Neuron (in vitro differentiated cells): ENCODE results near the gene ZNF93.
A peak's percentile ranks its signal among the peaks of the same experiment; 100 is the strongest.
"Not testable (repeated sequence)": the region's sequence is repeated elsewhere in the genome, so short reads cannot be mapped to it uniquely, and the experiment has no call there.

Experiments used
- H2AFZ ChIP-seq: one replicate; pipeline ENCODE4 v1.6.1; 2013; ENCODE audit warnings: low read depth, mild to moderate bottlenecking, inconsistent platforms, low read length, moderate library complexity
- H3K27me3 ChIP-seq: one replicate; pipeline ENCODE4 v1.6.1; 2013; ENCODE audit warnings: low read length; ENCODE audit not compliant: insufficient read depth
- H3K36me3 ChIP-seq: one replicate; pipeline ENCODE4 v1.6.1; 2013; ENCODE audit warnings: low read length; ENCODE audit not compliant: insufficient read depth
- H3K4me1 ChIP-seq: one replicate; pipeline ENCODE4 v1.6.1; 2013; ENCODE audit warnings: low read length; ENCODE audit not compliant: insufficient read depth
- H3K4me3 ChIP-seq: 2 replicates; pipeline ENCODE4 v1.5.1; 2013; ENCODE audit warnings: mild to moderate bottlenecking, low read length, moderate library complexity
- H3K9me3 ChIP-seq: one replicate; pipeline ENCODE4 v1.6.1; 2013; ENCODE audit warnings: low read length

Gene ZNF93

DNA sequence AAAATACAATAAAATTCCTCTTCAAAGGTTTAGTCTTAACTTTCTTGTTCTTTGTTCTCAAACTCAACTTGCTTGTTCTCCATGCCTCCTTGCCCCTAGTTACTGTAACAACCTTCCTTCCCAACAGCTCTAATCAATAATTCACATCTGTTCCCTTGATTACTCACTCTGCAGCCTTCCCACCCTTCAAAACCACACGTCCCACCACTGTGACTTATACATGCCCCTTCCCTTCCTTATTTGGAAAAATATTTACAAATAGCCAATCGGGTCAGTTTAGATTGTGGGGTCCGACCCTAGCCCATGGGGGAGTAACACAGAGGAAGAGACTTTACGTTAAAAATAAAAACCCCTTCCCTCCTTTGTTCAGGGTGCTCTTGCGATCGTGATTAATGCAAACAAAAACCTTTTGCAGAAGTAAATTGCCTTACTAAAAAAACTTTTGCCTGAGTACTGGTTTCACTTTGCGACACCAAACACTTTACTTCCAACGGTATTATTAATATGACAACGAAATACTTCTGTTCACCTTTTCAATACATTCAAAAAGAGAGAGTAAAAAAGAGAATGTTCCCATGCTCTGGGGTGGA lies 512 bp upstream of the ZNF93 start:
- Histone ChIP-seq H3K4me3 (peak overlapping the region; percentile 92), H3K4me1 (peaks cover 11% of the 10 kb centered on the region), H3K9me3 (peaks cover 28% of the 10 kb centered on the region), H2AFZ (peak overlapping the region; percentile 76), H3K27me3 (no peaks in the 10 kb centered on the region), H3K36me3 (peaks cover 20% of the 10 kb centered on the region)

DNA sequence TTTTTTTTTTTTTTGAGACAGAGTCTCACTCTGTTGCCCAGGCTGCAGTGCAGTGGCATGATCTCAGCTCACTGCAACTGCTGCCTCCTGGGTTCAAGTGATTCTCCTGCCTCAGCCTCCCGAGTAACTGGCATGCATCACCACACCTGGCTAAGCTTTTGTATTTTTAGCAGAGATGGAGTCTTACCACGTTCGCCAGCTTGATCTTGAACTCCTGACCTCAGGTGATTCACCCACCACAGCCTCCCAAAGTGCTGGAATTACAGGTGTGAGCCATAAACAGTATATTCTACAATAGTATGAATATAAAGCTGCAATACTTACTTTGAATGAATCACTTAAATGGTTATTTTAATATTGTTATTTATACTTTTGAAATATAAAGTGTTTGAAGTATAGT lies 6.8 kb downstream of the ZNF93 start:
- not testable (repeated sequence) for H3K27me3 ChIP-seq, H3K4me1 ChIP-seq, H3K4me3 ChIP-seq, H2AFZ ChIP-seq
- H3K36me3 ChIP-seq, result peaks cover 54% of the 10 kb centered on the region
- H3K9me3 ChIP-seq, result peaks cover 55% of the 10 kb centered on the region

DNA sequence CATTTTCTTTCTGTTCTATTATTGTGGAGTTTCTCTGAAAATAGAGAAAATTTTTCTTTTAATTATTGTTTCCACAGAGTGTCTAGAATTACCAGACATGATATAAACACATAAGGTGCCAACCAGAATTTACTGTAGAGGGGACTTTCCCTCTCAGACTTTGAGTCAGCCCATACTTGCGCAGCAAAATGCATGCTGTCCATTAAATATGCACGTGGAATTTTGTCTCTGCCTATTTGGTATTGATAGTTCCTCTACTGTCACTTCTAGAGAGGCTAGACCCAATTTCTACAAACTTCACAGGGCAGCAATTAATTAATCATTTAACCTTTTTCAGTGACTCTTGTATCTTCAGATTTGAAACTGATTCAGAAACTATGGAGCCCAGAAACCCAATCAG lies 8.9 kb downstream of the ZNF93 start:
- Histone ChIP-seq H3K36me3 (peaks cover 50% of the 10 kb centered on the region), H3K4me3 (no peak overlapping the region), H3K9me3 (peaks cover 47% of the 10 kb centered on the region), H2AFZ (no peak overlapping the region), H3K4me1 (no peaks in the 10 kb centered on the region), H3K27me3 (no peaks in the 10 kb centered on the region)

DNA sequence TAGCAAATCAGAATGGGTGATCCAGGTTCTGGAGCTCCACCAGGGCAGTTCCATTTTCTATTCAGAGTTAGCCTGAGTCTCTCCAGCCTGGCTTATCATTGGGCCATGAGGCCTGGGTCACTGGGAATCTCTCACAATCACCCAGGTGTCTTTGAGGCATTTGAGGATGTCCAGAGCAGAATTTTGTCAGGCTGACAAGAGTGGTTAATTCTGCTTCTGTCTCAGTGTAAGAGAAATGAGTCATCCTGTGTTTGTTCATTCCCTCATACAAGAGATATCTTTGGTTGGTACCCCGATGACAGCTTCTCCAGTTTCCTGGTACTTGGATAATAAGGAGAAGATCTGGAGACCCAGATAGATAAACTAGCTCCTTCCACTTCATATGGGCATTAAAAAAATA lies 10.4 kb downstream of the ZNF93 start:
- Histone ChIP-seq H3K4me1 (no peaks in the 10 kb centered on the region), H3K4me3 (no peak overlapping the region), H3K27me3 (no peaks in the 10 kb centered on the region), H2AFZ (no peak overlapping the region), H3K36me3 (peaks cover 54% of the 10 kb centered on the region), H3K9me3 (peaks cover 47% of the 10 kb centered on the region)

DNA sequence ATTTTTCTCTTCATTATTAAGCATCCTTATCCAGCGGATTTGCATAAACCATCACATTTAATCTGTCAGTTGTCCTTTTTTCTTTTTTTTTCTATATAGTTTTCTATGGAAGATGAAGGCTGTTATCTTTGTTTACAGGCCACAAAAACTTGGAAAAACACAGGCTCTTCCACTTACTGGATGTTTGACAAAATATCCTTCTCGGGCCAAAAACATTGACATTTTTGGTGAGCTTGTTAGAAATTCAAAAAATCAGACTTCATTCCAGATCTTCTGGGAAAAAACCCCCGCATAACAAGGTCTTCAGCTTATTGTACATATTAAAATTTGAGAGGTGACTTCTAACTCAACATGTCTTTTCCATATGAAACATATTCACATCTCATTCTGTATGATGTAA lies 13.8 kb downstream of the ZNF93 start:
- Histone ChIP-seq H3K9me3 (peaks cover 41% of the 10 kb centered on the region), H3K4me1 (no peaks in the 10 kb centered on the region), H3K27me3 (no peaks in the 10 kb centered on the region), H3K4me3 (no peak overlapping the region), H2AFZ (no peak overlapping the region), H3K36me3 (peaks cover 55% of the 10 kb centered on the region)

DNA sequence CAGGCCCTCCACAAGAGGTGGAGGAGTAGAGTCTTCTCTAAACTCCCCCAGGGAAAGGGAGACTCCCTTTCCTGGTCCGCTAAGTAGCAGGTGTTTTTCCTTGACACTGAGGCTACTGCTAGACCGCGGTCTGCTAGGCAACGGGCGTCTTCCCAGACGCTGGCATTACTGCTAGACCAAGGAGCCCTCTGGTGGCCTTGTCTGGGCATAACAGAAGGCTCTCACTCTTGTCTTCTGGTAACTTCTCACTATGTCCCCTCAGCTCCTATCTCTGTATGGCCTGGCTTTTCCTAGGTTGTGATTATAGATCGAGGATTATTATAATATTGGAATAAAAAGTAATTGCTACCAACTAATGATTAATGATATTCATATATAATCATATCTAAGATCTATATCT lies 29.7 kb downstream of the ZNF93 start:
- H3K27me3 ChIP-seq, H3K4me1 ChIP-seq, H3K4me3 ChIP-seq, H2AFZ ChIP-seq: not testable (repeated sequence)
- peaks cover 71% of the 10 kb centered on the region for H3K9me3 ChIP-seq
- H3K36me3 ChIP-seq, result peaks cover 75% of the 10 kb centered on the region

DNA sequence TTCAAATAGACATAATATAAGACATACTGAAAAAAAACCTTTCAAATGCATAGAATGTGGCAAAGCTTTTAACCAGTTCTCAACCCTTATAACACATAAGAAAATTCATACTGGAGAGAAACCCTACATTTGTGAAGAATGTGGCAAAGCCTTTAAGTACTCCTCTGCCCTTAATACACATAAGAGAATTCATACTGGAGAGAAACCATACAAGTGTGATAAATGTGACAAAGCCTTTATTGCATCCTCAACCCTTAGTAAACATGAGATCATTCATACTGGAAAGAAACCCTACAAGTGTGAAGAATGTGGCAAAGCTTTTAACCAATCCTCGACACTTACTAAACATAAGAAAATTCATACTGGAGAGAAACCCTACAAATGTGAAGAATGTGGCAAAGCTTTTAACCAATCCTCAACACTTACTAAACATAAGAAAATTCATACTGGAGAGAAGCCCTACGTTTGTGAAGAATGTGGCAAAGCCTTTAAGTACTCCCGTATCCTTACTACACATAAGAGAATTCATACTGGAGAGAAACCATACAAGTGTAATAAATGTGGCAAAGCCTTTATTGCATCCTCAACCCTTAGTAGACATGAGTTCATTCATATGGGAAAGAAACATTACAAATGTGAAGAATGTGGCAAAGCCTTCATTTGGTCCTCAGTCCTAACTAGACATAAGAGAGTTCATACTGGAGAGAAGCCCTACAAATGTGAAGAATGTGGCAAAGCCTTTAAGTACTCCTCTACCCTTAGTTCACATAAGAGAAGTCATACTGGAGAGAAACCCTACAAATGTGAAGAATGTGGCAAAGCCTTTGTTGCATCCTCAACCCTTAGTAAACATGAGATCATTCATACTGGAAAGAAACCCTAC lies 32.9 kb downstream of the ZNF93 start:
- not testable (repeated sequence) for H3K27me3 ChIP-seq, H2AFZ ChIP-seq, H3K4me3 ChIP-seq, H3K4me1 ChIP-seq
- Histone ChIP-seq H3K9me3 (peaks cover 56% of the 10 kb centered on the region), H3K36me3 (peaks cover 49% of the 10 kb centered on the region)

DNA sequence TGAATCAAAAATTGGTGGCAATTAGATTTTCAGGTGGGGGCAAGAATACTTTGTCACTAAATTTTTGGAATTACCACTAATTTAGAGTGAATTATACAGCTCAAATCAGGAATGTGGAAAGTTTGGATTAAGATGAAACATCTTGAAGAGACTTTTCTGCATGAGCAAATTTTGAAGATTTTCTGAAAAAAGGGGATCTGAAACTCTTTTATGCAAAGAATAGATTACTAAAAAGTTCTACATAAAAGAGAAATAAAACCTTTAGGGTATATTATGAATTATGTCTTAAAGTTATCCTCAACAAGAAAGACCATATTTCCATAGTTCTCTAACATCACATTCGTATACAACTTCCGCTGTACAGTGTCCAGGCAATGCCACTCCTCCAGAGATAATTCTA lies 36.7 kb downstream of the ZNF93 start:
- H3K4me3 ChIP-seq, result no peak overlapping the region

DNA sequence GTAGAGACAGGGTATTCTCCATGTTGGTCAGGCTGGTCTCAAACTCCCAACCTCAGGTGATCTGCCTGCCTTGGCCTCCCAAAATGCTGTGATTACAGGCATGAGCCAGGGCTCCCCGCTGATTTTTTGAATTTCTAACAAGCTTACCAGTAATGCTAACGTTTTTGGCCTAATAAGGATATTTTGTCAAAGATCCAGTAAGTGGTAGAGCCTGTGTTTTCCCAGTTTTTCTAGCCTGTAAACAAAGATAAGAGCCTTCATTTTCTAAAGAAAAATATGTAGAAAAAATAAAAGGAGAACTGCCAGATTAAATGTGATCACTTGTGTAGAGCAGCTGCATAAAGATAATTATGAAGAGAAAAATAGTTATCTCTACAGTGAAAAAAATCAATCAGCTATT lies 37.7 kb downstream of the ZNF93 start:
- Histone ChIP-seq H3K27me3 (no peaks in the 10 kb centered on the region), H3K4me1 (no peaks in the 10 kb centered on the region), H2AFZ (no peak overlapping the region), H3K36me3 (peaks cover 19% of the 10 kb centered on the region), H3K9me3 (peaks cover 28% of the 10 kb centered on the region), H3K4me3 (no peak overlapping the region)

More for the DNA sequence above, 36.7 kb downstream of the ZNF93 start:
- H2AFZ ChIP-seq, result no peak overlapping the region
- peaks cover 37% of the 10 kb centered on the region for H3K9me3 ChIP-seq
- no peaks in the 10 kb centered on the region for H3K4me1 ChIP-seq
- H3K27me3 ChIP-seq, result no peaks in the 10 kb centered on the region
- H3K36me3 ChIP-seq, result peaks cover 30% of the 10 kb centered on the region

DNA sequence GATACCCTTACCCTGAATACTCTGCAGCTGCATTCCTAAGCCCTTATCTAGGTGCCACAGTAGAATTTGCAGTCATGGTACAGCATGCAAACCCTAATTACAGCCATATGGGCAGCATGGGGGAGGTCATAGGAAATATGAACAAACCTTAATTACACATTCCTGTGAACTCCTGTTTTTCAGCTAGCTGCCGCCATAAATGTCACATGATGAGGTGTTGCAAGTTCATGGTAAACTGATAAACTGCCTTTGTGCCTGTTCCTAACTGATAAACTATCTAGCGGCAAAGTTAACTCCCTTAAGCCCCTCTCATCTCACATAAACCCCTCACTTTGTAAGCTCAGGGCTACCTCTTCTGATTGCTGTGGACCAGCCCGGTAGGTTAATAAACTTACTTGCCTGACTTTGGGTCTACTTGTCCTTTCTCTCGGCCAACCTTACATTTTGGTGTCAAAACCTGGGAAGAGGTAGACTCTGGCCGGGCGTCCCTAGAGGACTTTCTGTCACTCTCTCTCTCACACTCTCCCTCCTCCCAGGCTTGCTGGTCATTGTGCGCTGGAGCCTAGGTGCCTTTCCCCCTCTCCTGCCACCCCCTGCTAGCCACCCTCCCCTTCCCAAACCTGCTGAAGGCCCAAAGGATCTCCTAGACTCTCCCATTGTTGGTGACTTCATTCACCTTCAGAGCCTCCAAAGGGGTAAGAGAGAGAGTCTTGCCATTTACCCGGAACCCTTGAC lies 43.3 kb downstream of the ZNF93 start:
- no peaks in the 10 kb centered on the region for H3K4me1 ChIP-seq
- H3K4me3 ChIP-seq, result no peak overlapping the region
- H3K27me3 ChIP-seq, result no peaks in the 10 kb centered on the region
- H3K36me3 ChIP-seq, result no peaks in the 10 kb centered on the region
- H3K9me3 ChIP-seq, result peaks cover 11% of the 10 kb centered on the region
- no peak overlapping the region for H2AFZ ChIP-seq

DNA sequence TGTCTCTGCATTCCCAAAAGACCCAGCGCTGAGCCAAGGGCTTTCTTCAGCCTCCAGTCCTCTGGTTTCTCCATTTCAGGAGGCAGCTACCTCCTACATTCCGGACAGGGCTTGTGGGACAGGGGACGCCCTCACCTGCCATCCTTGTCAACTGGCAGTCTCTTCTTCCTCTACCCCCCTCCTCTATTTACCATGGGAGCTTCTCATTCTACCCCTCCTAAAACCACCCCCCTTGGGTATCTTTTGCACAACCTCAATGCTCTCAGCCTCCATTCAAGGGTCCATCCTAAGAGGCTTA lies 43.8 kb downstream of the ZNF93 start:
- Histone ChIP-seq H3K27me3 (no peaks in the 10 kb centered on the region), H2AFZ (no peak overlapping the region), H3K36me3 (no peaks in the 10 kb centered on the region), H3K4me1 (no peaks in the 10 kb centered on the region), H3K9me3 (peaks cover 11% of the 10 kb centered on the region), H3K4me3 (no peak overlapping the region)

DNA sequence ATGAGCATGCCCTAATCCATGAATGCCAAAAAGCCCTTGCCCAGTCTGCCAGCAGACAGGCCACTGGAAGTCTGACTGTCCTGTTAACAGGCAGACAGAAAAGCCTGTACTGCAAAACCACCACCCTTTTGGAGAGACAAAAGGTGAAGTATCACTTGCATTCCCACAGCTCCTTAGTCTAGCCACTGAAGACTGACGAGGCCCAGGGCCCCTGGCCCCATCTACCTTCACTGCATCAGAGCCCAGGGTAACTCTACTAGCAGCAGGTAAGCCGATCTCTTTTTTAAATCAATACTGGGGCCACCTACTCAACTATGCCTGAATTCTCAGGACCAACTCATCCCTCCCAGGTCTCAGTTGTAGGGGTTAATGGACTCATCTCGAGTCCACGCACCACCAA lies 45.5 kb downstream of the ZNF93 start:
- Histone ChIP-seq H3K36me3 (no peaks in the 10 kb centered on the region), H2AFZ (no peak overlapping the region), H3K9me3 (peaks cover 9% of the 10 kb centered on the region), H3K4me1 (no peaks in the 10 kb centered on the region), H3K27me3 (no peaks in the 10 kb centered on the region), H3K4me3 (no peak overlapping the region)

DNA sequence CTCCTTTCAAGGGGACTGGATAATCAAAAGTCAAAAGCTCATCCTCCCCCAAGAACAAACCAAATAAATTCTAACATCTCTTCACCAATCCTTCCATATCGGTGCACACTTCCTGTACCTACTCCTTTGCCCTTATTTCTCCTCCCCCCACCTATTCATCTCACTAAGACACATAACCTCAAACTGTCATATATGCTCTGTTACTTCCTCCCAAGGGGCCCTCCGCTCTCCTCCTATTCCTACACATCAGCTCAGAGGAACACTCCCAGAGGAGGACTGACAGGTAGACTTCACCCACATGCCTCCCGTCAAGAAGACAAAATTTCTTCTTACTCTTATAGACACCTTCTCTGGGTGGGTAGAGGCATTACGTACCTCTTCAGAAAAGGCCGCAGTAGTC lies 48.1 kb downstream of the ZNF93 start:
- Histone ChIP-seq H3K36me3 (no peaks in the 10 kb centered on the region), H3K9me3 (peaks cover 7% of the 10 kb centered on the region), H2AFZ (no peak overlapping the region), H3K4me1 (no peaks in the 10 kb centered on the region), H3K27me3 (no peaks in the 10 kb centered on the region), H3K4me3 (no peak overlapping the region)
